H1 (cell line): ENCODE data around the gene BABAM1. TPM values are rescaled to one million over a fixed set of nuclear protein-coding genes. Genes with fewer than 3 reads are reported as not detected.

Experiments
- CTCF ChIA-PET: fragments of 300-600 bp; sonication (Branson Sonifier 250); formaldehyde crosslinking; loops from one replicate; lab custom pipeline; 2021; ENCODE audit not compliant: partially characterized antibody; lab: Charles Lee
- POLR2A ChIA-PET: fragments of 300-600 bp; sonication (Branson Sonifier 250); formaldehyde crosslinking; loops from one replicate; lab custom pipeline; 2021; ENCODE audit warnings: inconsistent platforms; ENCODE audit not compliant: partially characterized antibody; lab: Charles Lee
- DNase-seq, 2 experiments: peaks; one replicate each; pipeline versions ENCODE4 v3.0.0 to v3.0.0-alpha.2; 2010 to 2022; ENCODE audit warnings: low spot score in 2 of 2, low read depth in 1 of 2, mixed read lengths in 1 of 2
- FAIRE-seq: peaks from 2 replicates; lab custom pipeline; 2011; peaks lifted over from hg19 to GRCh38; lab: Jason Lieb, UNC
- H2AFZ ChIP-seq: 2 replicates; pipeline ENCODE4 v1.8.1; 2012; ENCODE audit warnings: low read length, inconsistent platforms
- H2AK5ac ChIP-seq: 2 replicates; pipeline ENCODE4 v1.6.1; 2013; ENCODE audit warnings: low read depth, low read length
- H2BK120ac ChIP-seq: replicated peaks from 2 replicates; pipeline ENCODE3; 2013; ENCODE audit warnings: low read depth, low read length, inconsistent platforms
- H2BK12ac ChIP-seq: 2 replicates; pipeline ENCODE4 v1.6.1; 2013; ENCODE audit warnings: low read depth, low read length
- H2BK15ac ChIP-seq: 2 replicates; pipeline ENCODE4 v1.6.1; 2013; ENCODE audit warnings: low read length
- H2BK20ac ChIP-seq: 2 replicates; pipeline ENCODE4 v1.6.1; 2013; ENCODE audit warnings: low read length
- H2BK5ac ChIP-seq: 2 replicates; pipeline ENCODE4 v1.6.1; 2013; ENCODE audit warnings: low read depth, low read length
- H3K14ac ChIP-seq: 2 replicates; pipeline ENCODE4 v1.6.1; 2013; ENCODE audit warnings: inconsistent platforms; ENCODE audit not compliant: insufficient read length
- H3K18ac ChIP-seq: 2 replicates; pipeline ENCODE4 v1.6.1; 2013; ENCODE audit warnings: low read length; ENCODE audit errors: extremely low read depth
- H3K23ac ChIP-seq: 2 replicates; pipeline ENCODE4 v1.6.1; 2013; ENCODE audit warnings: inconsistent platforms; ENCODE audit not compliant: insufficient read length
- H3K23me2 ChIP-seq: 2 replicates; pipeline ENCODE4 v1.6.1; 2013; ENCODE audit warnings: low read depth, low read length
- H3K27ac ChIP-seq: 2 replicates; pipeline ENCODE4 v1.6.1; 2011; ENCODE audit warnings: low read depth, low read length, inconsistent platforms
- H3K27me3 ChIP-seq, 4 experiments: replicated peaks in 1 of 4; 1 replicate in 1 of 4; 2 replicates in 3 of 4; pipeline versions ENCODE4 v1.6.1 to v1.8.1; 2011 to 2013; ENCODE audit warnings: low read length in 3 of 4, mild to moderate bottlenecking in 3 of 4, inconsistent platforms in 2 of 4, mixed read lengths in 2 of 4, moderate library complexity in 1 of 4; ENCODE audit not compliant: control insufficient read depth in 3 of 4, insufficient read depth in 3 of 4; ENCODE audit errors: extremely low read depth in 1 of 4
- H3K36me3 ChIP-seq, 4 experiments: 2 replicates each; pipeline versions ENCODE4 v1.6.1 to v1.8.1; 2011 to 2013; ENCODE audit warnings: mild to moderate bottlenecking in 4 of 4, low read length in 3 of 4, moderate library complexity in 2 of 4, control low read depth in 1 of 4, inconsistent platforms in 1 of 4; ENCODE audit not compliant: insufficient read depth in 4 of 4, control insufficient read depth in 2 of 4
- H3K4ac ChIP-seq: replicated peaks from 2 replicates; pipeline ENCODE3; 2013; ENCODE audit warnings: low read length, low read depth, mixed read lengths, inconsistent platforms; ENCODE audit not compliant: insufficient read length
- H3K4me1 ChIP-seq, 4 experiments: replicated peaks in 1 of 4; 1 replicate in 1 of 4; 2 replicates in 3 of 4; pipeline versions ENCODE4 v1.6.1 to v1.8.1; 2011 to 2013; ENCODE audit warnings: low read length in 3 of 4, inconsistent platforms in 2 of 4, mixed read lengths in 1 of 4; ENCODE audit not compliant: insufficient read depth in 4 of 4, control insufficient read depth in 3 of 4
- H3K4me2 ChIP-seq, 2 experiments: 2 replicates each; pipeline versions ENCODE4 v1.6.1 to v1.8.1; 2011 to 2013; ENCODE audit warnings: low read depth in 2 of 2, low read length in 2 of 2, control low read depth in 1 of 2, inconsistent platforms in 1 of 2, mild to moderate bottlenecking in 1 of 2; ENCODE audit not compliant: insufficient read depth in 1 of 2
- H3K4me3 ChIP-seq, 4 experiments: fragments of 200-600, 300-600 bp in 1 of 4; sonication (generic), shearing (Covaris generic), sonication (Bioruptor Twin) in 1 of 4; 2 replicates each; pipeline versions ENCODE4 v1.5.1 to v1.8.1; 2011 to 2016; ENCODE audit warnings: low read length in 4 of 4, low read depth in 3 of 4, control low read depth in 2 of 4, inconsistent platforms in 2 of 4, mild to moderate bottlenecking in 2 of 4, mixed read lengths in 1 of 4, moderate library complexity in 1 of 4; ENCODE audit not compliant: insufficient read depth in 2 of 4; ENCODE audit errors: extremely low read depth in 1 of 4
- H3K56ac ChIP-seq: replicated peaks from 2 replicates; pipeline ENCODE3; 2013; ENCODE audit warnings: low read depth, mild to moderate bottlenecking, mixed read lengths, low read length, inconsistent platforms; ENCODE audit not compliant: insufficient read length
- H3K79me1 ChIP-seq: 2 replicates; pipeline ENCODE4 v1.6.1; 2013; ENCODE audit warnings: low read depth, low read length, control low read depth
- H3K79me2 ChIP-seq, 2 experiments: 2 replicates each; pipeline versions ENCODE4 v1.6.1 to v1.8.1; 2012 to 2013; ENCODE audit warnings: low read length in 2 of 2, mild to moderate bottlenecking in 2 of 2, inconsistent platforms in 1 of 2; ENCODE audit not compliant: insufficient read depth in 2 of 2, control insufficient read depth in 1 of 2
- H3K9ac ChIP-seq, 4 experiments: replicated peaks in 1 of 4; 1 replicate in 1 of 4; 2 replicates in 3 of 4; pipeline versions ENCODE4 v1.6.1 to v1.8.1; 2011 to 2013; ENCODE audit warnings: low read depth in 3 of 4, low read length in 3 of 4, control low read depth in 2 of 4, mild to moderate bottlenecking in 2 of 4, moderate library complexity in 2 of 4, inconsistent platforms in 1 of 4; ENCODE audit errors: extremely low read depth in 1 of 4
- H3K9me3 ChIP-seq, 2 experiments: 2 replicates each; pipeline versions ENCODE4 v1.6.1 to v1.8.1; 2012 to 2013; ENCODE audit warnings: mild to moderate bottlenecking in 2 of 2, moderate library complexity in 2 of 2, control low read depth in 1 of 2, inconsistent platforms in 1 of 2, low read depth in 1 of 2, low read length in 1 of 2, mixed read lengths in 1 of 2; ENCODE audit not compliant: insufficient read depth in 2 of 2
- H4K20me1 ChIP-seq, 2 experiments: replicated peaks in 1 of 2; 2 replicates each; pipeline versions ENCODE3 to v1.8.1; 2011 to 2013; ENCODE audit warnings: inconsistent platforms in 2 of 2, low read length in 2 of 2, mild to moderate bottlenecking in 1 of 2; ENCODE audit not compliant: insufficient read depth in 2 of 2, control insufficient read depth in 1 of 2
- H4K5ac ChIP-seq: 2 replicates; pipeline ENCODE4 v1.6.1; 2013; ENCODE audit warnings: low read length, low read depth, mixed read lengths, inconsistent platforms; ENCODE audit not compliant: insufficient read length
- H4K8ac ChIP-seq: 2 replicates; pipeline ENCODE4 v1.8.0; 2013; ENCODE audit warnings: mild to moderate bottlenecking, moderate library complexity, low read length, inconsistent platforms; ENCODE audit not compliant: insufficient read depth; ENCODE audit errors: extremely low read depth
- H4K91ac ChIP-seq: replicated peaks from 2 replicates; pipeline ENCODE3; 2013; ENCODE audit warnings: low read length, mixed read lengths, inconsistent platforms; ENCODE audit not compliant: insufficient read length
- CBX5 ChIP-seq: fragments of 300-800, 300-1000 bp; sonication (generic); IDR thresholded peaks from 2 replicates; pipeline ENCODE4 v1.7.1; 2016; ENCODE audit warnings: antibody characterized with exemption, low read length, low read depth
- CEBPB ChIP-seq: IDR thresholded peaks from 2 replicates; pipeline ENCODE4 v1.6.1; 2012; ENCODE audit warnings: low read depth, low read length
- EP300 ChIP-seq, 2 experiments: IDR thresholded peaks; 1 replicate in 1 of 2; 2 replicates in 1 of 2; pipeline ENCODE4 v1.6.1; 2011 to 2012; ENCODE audit warnings: low read depth in 2 of 2, low read length in 2 of 2, mild to moderate bottlenecking in 2 of 2, borderline replicate concordance in 1 of 2, inconsistent platforms in 1 of 2, moderate library complexity in 1 of 2
- GABPA ChIP-seq: IDR thresholded peaks from 2 replicates; pipeline ENCODE4 v1.6.1; 2011; ENCODE audit warnings: mild to moderate bottlenecking, low read length, moderate library complexity, borderline replicate concordance; ENCODE audit not compliant: insufficient read depth
- HDAC6 ChIP-seq: IDR thresholded peaks from one replicate; pipeline ENCODE4 v1.7.1; 2012; ENCODE audit warnings: low read depth, mild to moderate bottlenecking, inconsistent platforms, low read length, moderate library complexity
- JUND ChIP-seq: IDR thresholded peaks from 2 replicates; pipeline ENCODE4 v1.6.1; 2011; ENCODE audit warnings: mild to moderate bottlenecking, improper control_type of control experiment, low read length
- KDM4A ChIP-seq: IDR thresholded peaks from one replicate; pipeline ENCODE4 v1.7.1; 2012; ENCODE audit warnings: low read depth, mild to moderate bottlenecking, moderate library complexity, low read length, inconsistent platforms; ENCODE audit not compliant: severe bottlenecking
- MAX ChIP-seq: IDR thresholded peaks from 2 replicates; pipeline ENCODE4 v1.6.1; 2012; ENCODE audit warnings: inconsistent platforms
- NANOG ChIP-seq: IDR thresholded peaks from 2 replicates; pipeline ENCODE4 v1.6.1; 2011; ENCODE audit warnings: low read length, low read depth, mild to moderate bottlenecking, inconsistent platforms; ENCODE audit not compliant: insufficient read depth, poor library complexity, severe bottlenecking
- RBBP5 ChIP-seq: IDR thresholded peaks from 2 replicates; pipeline ENCODE4 v1.7.1; 2012; ENCODE audit warnings: low read depth, mild to moderate bottlenecking, inconsistent platforms, low read length, moderate library complexity, borderline replicate concordance
- SP1 ChIP-seq: IDR thresholded peaks from 2 replicates; pipeline ENCODE4 v1.6.1; 2011; ENCODE audit warnings: low read depth, low read length
- SUZ12 ChIP-seq: fragments of 200-600 bp; sonication (generic); IDR thresholded peaks from 2 replicates; pipeline ENCODE4 v1.6.1; 2012; ENCODE audit warnings: mild to moderate bottlenecking, inconsistent platforms, low read length, moderate library complexity, mixed read lengths
- TBP ChIP-seq: IDR thresholded peaks from 2 replicates; pipeline ENCODE4 v1.6.1; 2011; ENCODE audit warnings: low read depth, low read length, improper control_type of control experiment
- WGBS, 2 experiments: shearing (Covaris generic) in 1 of 2; methylation state at CpG; one replicate each; pipeline versions ENCODE4 v1.1.6 to v1.1.7; 2013 to 2015; ENCODE audit warnings: low lambda C conversion rate in 2 of 2, mixed read lengths in 2 of 2, inconsistent platforms in 1 of 2, low coverage in 1 of 2, missing lambda C conversion rate in 1 of 2; ENCODE audit not compliant: insufficient replicate concordance in 2 of 2, insufficient coverage in 1 of 2, insufficient read length in 1 of 2; ENCODE audit errors: extremely low coverage in 1 of 2, missing lambda C conversion rate in 1 of 2; 5-methylcytosine and 5-hydroxymethylcytosine counted together
- polyA plus RNA-seq, 7 experiments: library from polyadenylated mRNA; depleted of rRNA in 3 of 7; stranded (reverse) in 5 of 7; unstranded in 2 of 7; fragments of >200 nt in 5 of 7; fragments of 200-250 nt in 2 of 7; gene quantifications; 1 replicate in 5 of 7; 2 replicates in 1 of 7; 4 replicates in 1 of 7; pipeline versions ENCODE4 v1.2.1 to v1.2.3, GENCODE V29; 2011 to 2013; ENCODE audit warnings: missing spikeins in 2 of 7, mixed read lengths in 2 of 7
- total RNA-seq: library from RNA; stranded (reverse); fragmentation: NEBNext Ultra II Directional; extraction: Animal tissue kit (Norgen Biotek cat#: 25700); gene quantifications from 2 replicates; pipeline ENCODE4 v1.2.1, GENCODE V29; 2021

Gene BABAM1
- total and polyA plus RNA-seq, 2 of the 8 experiments (the other 6 are each of a cell fraction or from before 2014, with no cell fraction given): 127 to 133 TPM

- WGBS, 2 experiments: 92% methylated on average over 6 of the region's 6 CpGs; no CpG with 5 or more reads in 1 of the 2 experiments
- H3K4me1 ChIP-seq: peaks cover 1 to 6% (median 5%) of the 10 kb centered on the region in 4 experiments; a peak in 6 of 7 replicates
- H3K18ac ChIP-seq: no peak overlapping the region
- no peak overlapping the region for H3K14ac ChIP-seq
- H3K27me3 ChIP-seq: no peaks in the 10 kb centered on the region
- H4K91ac ChIP-seq: no peak overlapping the region
- peaks cover 0 to 19% (median 8%) of the 10 kb centered on the region in 4 experiments; a peak in 5 of 8 replicates for H3K36me3 ChIP-seq
- FAIRE-seq: no peak
- no peak overlapping the region for H2BK5ac ChIP-seq
- ChIA-PET CTCF (interaction anchor here (0.6 to 2.0 kb wide), 6 partner anchors 9 to 531 kb away, joined by 3 to 12 read pairs (median 4); partner anchors contain the start of genes DDA1 and MRPL34), POLR2A (interaction anchor here (1.8 kb wide), 1 partner anchor 24 kb away, joined by 5 read pairs; no protein-coding TSS in a partner anchor)
- peaks cover 5% of the 10 kb centered on the region; the same call in 1 of the 2 replicates for H3K23me2 ChIP-seq
- H3K23ac ChIP-seq: no peak overlapping the region
- no peak overlapping the region for H2BK20ac ChIP-seq
- no peak overlapping the region for H3K9ac ChIP-seq
- no peak overlapping the region for H2AFZ ChIP-seq
- peaks cover 11% of the 10 kb centered on the region for H3K79me1 ChIP-seq
- H3K4ac ChIP-seq: no peak overlapping the region
- H2BK15ac ChIP-seq: no peak overlapping the region
- peaks cover 0 to 3% of the 10 kb centered on the region in 2 experiments; a peak in 1 of 4 replicates for H3K9me3 ChIP-seq
- DNase-seq: no peak
- H2BK120ac ChIP-seq: no peak overlapping the region
- no peak overlapping the region for H2BK12ac ChIP-seq
- no peak overlapping the region for H4K8ac ChIP-seq
- peaks cover 0 to 6% of the 10 kb centered on the region in 2 experiments; a peak in 1 of 4 replicates for H3K79me2 ChIP-seq
- no peak overlapping the region for H3K56ac ChIP-seq
- no peak overlapping the region for H3K27ac ChIP-seq
- peaks cover 1 to 15% of the 10 kb centered on the region in 2 experiments for H4K20me1 ChIP-seq
- H3K4me3 ChIP-seq: no peak overlapping the region
- no peak overlapping the region for H2AK5ac ChIP-seq
- H3K4me2 ChIP-seq: no peak overlapping the region
- H4K5ac ChIP-seq: no peak overlapping the region
- TF ChIP-seq RBBP5 (no peak), SP1 (no peak), MAX (no peak), CEBPB (no peak), KDM4A (no peak), JUND (no peak), CBX5 (no peak), GABPA (no peak), HDAC6 (no peak), SUZ12 (no peak), TBP (no peak), NANOG (no peak), EP300 (IDR thresholded peaks at IDR 0.05; ENCODE audit: borderline replicate concordance in 1 of 2, low read depth in 2 of 2, low read length in 2 of 2) (no peak)
These were observed 29.7 kb downstream of the BABAM1 start for GRCh38 chr19:17296976-17297375.
